Right lobe of liver (tissue), 4 donors: Measurements from ENCODE around the gene PCNX3.

Experiments used
- CTCF ChIP-seq, 4 donors: fragments of 200-600 bp in 3 of 4; fragments of 450-650 bp in 1 of 4; IDR thresholded peaks; one replicate each; pipeline versions ENCODE4 v1.5.1 to v1.8.0; 2016 to 2022; ENCODE audit warnings: antibody characterized with exemption in 4 of 4, mild to moderate bottlenecking in 2 of 4
- POLR2A ChIP-seq: fragments of 450-650 bp; IDR thresholded peaks from one replicate; pipeline ENCODE4 v1.6.1; 2017; ENCODE audit warnings: antibody characterized with exemption, mild to moderate bottlenecking
- donor health status: DM: no; HTN: no; CAD: no.
- donor health status: DM: no; HTN: no; CAD: no.
- donor health status: DM: no; HTN: yes; CAD: no.

GRCh38 chr11:65672982-65673381 lies 57.4 kb downstream of the PCNX3 start:
- no peak for TF ChIP-seq CTCF (IDR thresholded peaks at IDR 0.05)
- TF ChIP-seq POLR2A = no peak
